Measurements from ENCODE around the gene ACACB. TPM values are rescaled to one million over a fixed set of nuclear protein-coding genes. Genes with fewer than 3 reads are reported as not detected.

Gene ACACB
- total RNA-seq, 1 donor from 2014 or later = 0.84 TPM

DNA sequence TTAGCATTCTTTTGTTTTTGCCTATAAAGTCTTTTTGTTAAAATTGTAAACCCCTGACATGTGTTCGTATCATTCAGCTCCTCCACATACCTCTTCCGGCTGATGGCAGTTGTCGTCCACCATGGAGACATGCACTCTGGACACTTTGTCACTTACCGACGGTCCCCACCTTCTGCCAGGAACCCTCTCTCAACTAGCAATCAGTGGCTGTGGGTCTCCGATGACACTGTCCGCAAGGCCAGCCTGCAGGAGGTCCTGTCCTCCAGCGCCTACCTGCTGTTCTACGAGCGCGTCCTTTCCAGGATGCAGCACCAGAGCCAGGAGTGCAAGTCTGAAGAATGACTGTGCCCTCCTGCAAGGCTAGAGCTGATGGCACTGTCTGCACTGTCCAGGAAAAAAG lies 30.8 kb upstream of the ACACB start:
- TF ChIP-seq, protein P1, sequence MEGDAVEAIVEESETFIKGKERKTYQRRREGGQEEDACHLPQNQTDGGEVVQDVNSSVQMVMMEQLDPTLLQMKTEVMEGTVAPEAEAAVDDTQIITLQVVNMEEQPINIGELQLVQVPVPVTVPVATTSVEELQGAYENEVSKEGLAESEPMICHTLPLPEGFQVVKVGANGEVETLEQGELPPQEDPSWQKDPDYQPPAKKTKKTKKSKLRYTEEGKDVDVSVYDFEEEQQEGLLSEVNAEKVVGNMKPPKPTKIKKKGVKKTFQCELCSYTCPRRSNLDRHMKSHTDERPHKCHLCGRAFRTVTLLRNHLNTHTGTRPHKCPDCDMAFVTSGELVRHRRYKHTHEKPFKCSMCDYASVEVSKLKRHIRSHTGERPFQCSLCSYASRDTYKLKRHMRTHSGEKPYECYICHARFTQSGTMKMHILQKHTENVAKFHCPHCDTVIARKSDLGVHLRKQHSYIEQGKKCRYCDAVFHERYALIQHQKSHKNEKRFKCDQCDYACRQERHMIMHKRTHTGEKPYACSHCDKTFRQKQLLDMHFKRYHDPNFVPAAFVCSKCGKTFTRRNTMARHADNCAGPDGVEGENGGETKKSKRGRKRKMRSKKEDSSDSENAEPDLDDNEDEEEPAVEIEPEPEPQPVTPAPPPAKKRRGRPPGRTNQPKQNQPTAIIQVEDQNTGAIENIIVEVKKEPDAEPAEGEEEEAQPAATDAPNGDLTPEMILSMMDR (IDR thresholded peaks at IDR 0.05; ENCODE audit: insufficient read depth, low read length, poor library complexity, severe bottlenecking) = no peak
- Histone ChIP-seq H3K36me3 (ENCODE audit: control insufficient read depth, insufficient read depth, low read length) (peaks cover 2% of the 10 kb centered on the region), H3K27me3 (ENCODE audit: control insufficient read depth, insufficient read depth, low read length) (no peaks in the 10 kb centered on the region), H3K4me3 (ENCODE audit: low read depth, low read length) (no peak overlapping the region)
- DNase-seq (ENCODE audit: low read depth) = no peak

DNA sequence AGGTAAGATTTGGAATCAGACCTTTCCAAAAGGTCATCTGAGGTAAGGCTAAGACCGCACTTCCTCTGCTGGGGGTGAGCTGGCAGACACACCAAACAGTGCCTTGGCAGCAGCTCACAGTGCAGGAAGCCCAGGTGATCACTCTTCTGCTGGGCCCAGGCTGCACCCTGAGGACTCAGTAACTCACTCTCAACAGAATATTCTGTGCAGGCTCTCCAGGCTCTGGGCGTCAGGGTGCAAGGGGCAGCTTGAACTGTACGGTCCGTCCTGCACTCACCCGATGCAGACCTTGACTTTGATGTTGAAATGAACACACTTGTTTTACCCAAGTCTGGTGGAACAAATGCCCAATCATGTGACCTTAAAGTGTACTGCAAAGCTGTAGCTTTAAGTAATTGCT lies 29.1 kb upstream of the ACACB start:
- DNase-seq (ENCODE audit: low read depth) = no peak
- no peaks in the 10 kb centered on the region for H3K27me3 ChIP-seq (ENCODE audit: control insufficient read depth, insufficient read depth, low read length)
- TF ChIP-seq, protein P1 (IDR thresholded peaks at IDR 0.05; ENCODE audit: insufficient read depth, low read length, poor library complexity, severe bottlenecking) = no peak
- peaks cover 2% of the 10 kb centered on the region for H3K36me3 ChIP-seq (ENCODE audit: control insufficient read depth, insufficient read depth, low read length)
- H3K4me3 ChIP-seq (ENCODE audit: low read depth, low read length) = no peak overlapping the region

DNA sequence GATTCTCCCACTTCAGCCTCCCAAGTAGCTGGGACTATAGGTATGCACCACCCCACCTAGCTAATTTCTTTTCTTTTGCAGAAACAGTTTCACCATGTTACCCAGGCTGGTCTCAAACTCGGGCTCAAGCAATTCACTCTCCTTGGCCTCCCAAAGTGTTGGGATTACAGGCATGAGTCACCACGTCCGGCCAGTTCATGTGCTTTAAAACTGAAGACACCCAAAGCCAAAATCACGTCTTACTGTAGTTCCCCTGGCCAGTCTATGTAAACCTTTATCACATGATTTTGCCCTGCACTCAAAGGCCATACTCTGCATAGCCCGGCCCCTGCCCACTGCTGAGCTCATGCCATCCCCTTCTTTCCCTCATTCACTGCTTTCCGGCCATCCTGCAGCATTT lies 27.6 kb upstream of the ACACB start:
- TF ChIP-seq, protein P1 (IDR thresholded peaks at IDR 0.05; ENCODE audit: insufficient read depth, low read length, poor library complexity, severe bottlenecking) = no peak
- Histone ChIP-seq H3K27me3 (ENCODE audit: control insufficient read depth, insufficient read depth, low read length) (no peaks in the 10 kb centered on the region), H3K4me3 (ENCODE audit: low read depth, low read length) (no peak overlapping the region), H3K36me3 (ENCODE audit: control insufficient read depth, insufficient read depth, low read length) (peaks cover 2% of the 10 kb centered on the region)
- DNase-seq (ENCODE audit: low read depth) = no peak

DNA sequence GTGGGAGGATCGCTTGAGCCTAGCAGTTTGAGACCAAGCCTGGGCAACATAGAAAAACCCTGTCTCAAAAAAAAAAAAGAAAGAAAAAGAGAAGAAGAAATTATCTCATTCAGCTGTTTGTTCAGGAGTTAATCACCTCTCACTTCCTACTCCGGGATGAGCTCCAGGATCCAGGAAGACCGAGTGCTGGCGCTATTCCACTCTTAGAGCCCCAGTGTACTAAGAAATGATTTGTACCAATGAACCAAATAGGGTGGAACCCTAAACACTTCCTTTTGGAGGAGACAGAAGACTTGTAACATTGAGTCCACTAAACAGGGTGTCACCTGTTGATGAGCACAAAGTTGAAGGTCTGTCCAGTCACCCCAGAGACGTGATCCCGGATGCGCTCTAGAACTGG lies 26.7 kb upstream of the ACACB start:
- Histone ChIP-seq H3K36me3 (ENCODE audit: control insufficient read depth, insufficient read depth, low read length) (peaks cover 2% of the 10 kb centered on the region), H3K4me3 (ENCODE audit: low read depth, low read length) (no peak overlapping the region), H3K27me3 (ENCODE audit: control insufficient read depth, insufficient read depth, low read length) (no peaks in the 10 kb centered on the region)
- no peak for DNase-seq (ENCODE audit: low read depth)
- TF ChIP-seq, protein P1 (IDR thresholded peaks at IDR 0.05; ENCODE audit: insufficient read depth, low read length, poor library complexity, severe bottlenecking) = no peak

DNA sequence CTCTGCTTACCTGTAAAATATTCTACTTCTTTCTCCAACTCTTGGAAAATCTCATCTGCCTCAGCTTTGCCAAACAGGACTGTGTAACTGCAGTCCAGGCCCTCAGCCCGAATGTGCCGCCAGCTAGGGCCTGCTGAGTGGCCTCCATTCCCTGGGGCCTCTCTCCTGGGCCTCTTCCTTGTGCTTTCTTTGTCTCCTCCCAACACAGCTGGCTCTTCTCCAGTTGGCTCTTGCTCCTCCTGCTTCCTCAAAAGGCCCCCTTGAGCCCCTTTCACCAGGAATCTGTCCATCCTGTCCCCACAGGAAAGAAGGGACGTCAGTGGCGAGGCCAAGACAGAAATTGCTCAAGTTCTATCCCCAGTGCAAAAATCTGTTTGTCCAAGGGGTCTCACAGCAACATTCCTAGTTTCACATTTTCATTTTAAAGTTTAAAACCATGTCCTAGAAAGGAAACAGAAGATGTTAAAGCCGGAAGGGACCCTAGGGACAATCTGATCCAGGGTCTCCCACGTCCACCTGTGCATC lies 23.8 kb upstream of the ACACB start:
- H3K36me3 ChIP-seq (ENCODE audit: control insufficient read depth, insufficient read depth, low read length) = no peaks in the 10 kb centered on the region
- TF ChIP-seq, protein P1 (IDR thresholded peaks at IDR 0.05; ENCODE audit: insufficient read depth, low read length, poor library complexity, severe bottlenecking) = no peak
- H3K27me3 ChIP-seq (ENCODE audit: control insufficient read depth, insufficient read depth, low read length) = no peaks in the 10 kb centered on the region
- DNase-seq (ENCODE audit: low read depth) = no peak
- peak overlapping the region; percentile 71 for H3K4me3 ChIP-seq (ENCODE audit: low read depth, low read length)
